PC-3 (cell line): Measurements from ENCODE around the gene FAXDC2. TPM values are rescaled to one million over a fixed set of nuclear protein-coding genes. Genes with fewer than 3 reads are reported as not detected.

Experiments used
- ATAC-seq: fragments of 200-7000 bp; cut with Tn5 transposase; 2 replicates; pipeline ENCODE4 v1.9.1; 2020; ENCODE audit warnings: mild to moderate bottlenecking, moderate library complexity
- BruUV-seq: library from RNA; stranded (reverse); fragments of 400-500 nt; replicated peaks from 2 replicates; lab custom pipeline; 2021; lab: Mats Ljungman, UMichigan
- CTCF ChIA-PET: fragments of 300-600 bp; sonication (Branson Sonifier 250); formaldehyde crosslinking; loops from one replicate; lab custom pipeline; 2022; ENCODE audit warnings: antibody characterized with exemption; lab: Charles Lee
- POLR2A ChIA-PET: fragments of 300-600 bp; sonication (Branson Sonifier 250); formaldehyde crosslinking; loops from one replicate; lab custom pipeline; 2022; ENCODE audit warnings: antibody characterized with exemption; ENCODE audit not compliant: unreplicated experiment; lab: Charles Lee
- DNase-seq: peaks from one replicate; pipeline ENCODE4 v3.0.0-alpha.2; 2015
- H2AFZ ChIP-seq: fragments of 300-600 bp; sonication (generic); 2 replicates; pipeline ENCODE4 v1.6.0; 2016; ENCODE audit warnings: antibody characterized with exemption, low read length
- H3F3A ChIP-seq: fragments of 300-600 bp; sonication (generic); one replicate; pipeline ENCODE4 v1.6.0; 2017; ENCODE audit warnings: antibody characterized with exemption, low read length, control low read depth, mild to moderate bottlenecking; ENCODE audit not compliant: unreplicated experiment
- H3K27ac ChIP-seq: fragments of 300-600 bp; sonication (generic); 2 replicates; pipeline ENCODE4 v1.5.1; 2016; ENCODE audit warnings: mild to moderate bottlenecking, low read length
- H3K27me3 ChIP-seq: fragments of 300-600 bp; sonication (generic); 2 replicates; pipeline ENCODE4 v1.6.1; 2016; ENCODE audit warnings: low read length, mixed read lengths
- H3K36me3 ChIP-seq: fragments of 300-600 bp; sonication (generic); 2 replicates; pipeline ENCODE4 v1.6.1; 2016; ENCODE audit warnings: low read depth, mixed run types, low read length, mixed read lengths
- H3K4me1 ChIP-seq: fragments of 300-600 bp; sonication (generic); 2 replicates; pipeline ENCODE4 v1.5.1; 2016; ENCODE audit warnings: low read length; ENCODE audit not compliant: insufficient read depth
- H3K4me2 ChIP-seq: fragments of 300-600 bp; sonication (generic); 2 replicates; pipeline ENCODE4 v1.6.0; 2016; ENCODE audit warnings: low read length
- H3K4me3 ChIP-seq: fragments of 300-600 bp; sonication (generic); 2 replicates; pipeline ENCODE4 v1.5.1; 2016; ENCODE audit warnings: mild to moderate bottlenecking, low read length, mixed read lengths
- H3K79me2 ChIP-seq: fragments of 300-600 bp; sonication (generic); 2 replicates; pipeline ENCODE4 v1.6.1; 2017; ENCODE audit warnings: low read length, mixed read lengths
- H3K9ac ChIP-seq: fragments of 300-600 bp; sonication (generic); 2 replicates; pipeline ENCODE4 v1.6.0; 2016; ENCODE audit warnings: mild to moderate bottlenecking, low read length
- H3K9me2 ChIP-seq: fragments of 300-600 bp; sonication (generic); replicated peaks from 2 replicates; pipeline ENCODE4 v1.6.1; 2016; ENCODE audit warnings: mixed run types, low read length, mixed read lengths
- H3K9me3 ChIP-seq: fragments of 300-600 bp; sonication (generic); 2 replicates; pipeline ENCODE4 v1.6.1; 2016; ENCODE audit warnings: low read length, mixed read lengths
- H4K20me1 ChIP-seq: fragments of 300-600 bp; sonication (generic); 2 replicates; pipeline ENCODE4 v1.6.1; 2016; ENCODE audit warnings: low read length, mixed read lengths
- CTCF ChIP-seq: fragments of 300-600 bp; sonication (generic); conservative IDR thresholded peaks from 2 replicates; pipeline ENCODE4 v1.5.1; 2017; ENCODE audit warnings: antibody characterized with exemption, low read depth, mild to moderate bottlenecking, low read length
- EZH2 ChIP-seq: fragments of 300-600 bp; sonication (generic); IDR thresholded peaks from one replicate; pipeline ENCODE4 v1.6.1; 2017; ENCODE audit warnings: antibody characterized with exemption, mild to moderate bottlenecking, low read length; ENCODE audit not compliant: unreplicated experiment
- EZH2phosphoT487 ChIP-seq: fragments of 300-600 bp; sonication (generic); IDR thresholded peaks from 2 replicates; pipeline ENCODE4 v1.6.1; 2018; ENCODE audit warnings: mild to moderate bottlenecking, antibody characterized with exemption, low read length, borderline replicate concordance
- intact Hi-C: fragments of 100-400 bp; cut with micrococcal nuclease; formaldehyde crosslinking; loops from 2 replicates; pipeline ENCODE4 v1.9.0; 2023
- total RNA-seq: library from RNA; depleted of rRNA; stranded (reverse); fragments of >200 nt; gene quantifications from 2 replicates; pipeline ENCODE4 v1.2.3, GENCODE V29; 2014

FAXDC2 gene
- total RNA-seq, 1 experiment from 2014 or later, result not detected

- ATAC-seq, result no peak
- CTCF ChIA-PET, result no interaction called here
- TF ChIP-seq EZH2phosphoT487 (no peak), CTCF (no peak)
- Histone ChIP-seq H3K4me2 (no peak overlapping the region), H3K4me1 (no peaks in the 10 kb centered on the region), H3K4me3 (no peak overlapping the region), H3K9me2 (no peaks in the 10 kb centered on the region), H3F3A (no peaks in the 10 kb centered on the region), H3K27ac (no peak overlapping the region), H2AFZ (no peak overlapping the region), H4K20me1 (peaks cover 51% of the 10 kb centered on the region), H3K36me3 (no peaks in the 10 kb centered on the region), H3K9me3 (no peaks in the 10 kb centered on the region), H3K79me2 (peaks cover 99% of the 10 kb centered on the region), H3K27me3 (no peaks in the 10 kb centered on the region), H3K9ac (no peak overlapping the region)
- intact Hi-C loops, result no loop called here
- no TSS peak for BruUV-seq
- DNase-seq, result no peak
- POLR2A ChIA-PET, result no interaction called here
These were observed 77.1 kb downstream of the FAXDC2 start for GRCh38 chr5:154773326-154773725.

GRCh38 chr5:154771383-154771901, 79.0 kb downstream of the FAXDC2 start:
- H3K4me2 ChIP-seq, result no peak overlapping the region
- no peaks in the 10 kb centered on the region for H3K9me2 ChIP-seq
- peaks cover 69% of the 10 kb centered on the region for H4K20me1 ChIP-seq
- H3K27me3 ChIP-seq, result no peaks in the 10 kb centered on the region
- H2AFZ ChIP-seq, result no peak overlapping the region
- ATAC-seq, result no peak
- H3F3A ChIP-seq, result no peaks in the 10 kb centered on the region
- BruUV-seq, result no TSS peak
- no peak overlapping the region for H3K9ac ChIP-seq
- H3K9me3 ChIP-seq, result no peaks in the 10 kb centered on the region
- CTCF ChIA-PET, result no interaction called here
- H3K4me3 ChIP-seq, result no peak overlapping the region
- TF ChIP-seq EZH2phosphoT487 (no peak), CTCF (no peak), EZH2 (no peak)
- peaks cover 99% of the 10 kb centered on the region for H3K79me2 ChIP-seq
- no peaks in the 10 kb centered on the region for H3K36me3 ChIP-seq
- POLR2A ChIA-PET, result no interaction called here
- H3K4me1 ChIP-seq, result no peaks in the 10 kb centered on the region
- H3K27ac ChIP-seq, result no peak overlapping the region
- no peak for DNase-seq
- intact Hi-C loops, result no loop called here

GRCh38 chr5:154770111-154770510, 80.3 kb downstream of the FAXDC2 start:
- intact Hi-C loops, result no loop called here
- Histone ChIP-seq H3K79me2 (peaks cover 99% of the 10 kb centered on the region), H3K9me3 (no peaks in the 10 kb centered on the region), H3K4me3 (no peak overlapping the region), H3K36me3 (no peaks in the 10 kb centered on the region), H4K20me1 (peaks cover 80% of the 10 kb centered on the region), H3K27ac (no peak overlapping the region), H3K9me2 (no peaks in the 10 kb centered on the region), H3K4me1 (no peaks in the 10 kb centered on the region), H3K4me2 (no peak overlapping the region), H3K9ac (no peak overlapping the region), H3K27me3 (no peaks in the 10 kb centered on the region), H2AFZ (no peak overlapping the region), H3F3A (no peaks in the 10 kb centered on the region)
- DNase-seq (no peak), ATAC-seq (no peak)
- CTCF ChIA-PET, result interaction anchor here (0.5 kb wide), 1 partner anchor 90 kb away, joined by 5 read pairs; no protein-coding TSS in a partner anchor
- no peak for TF ChIP-seq EZH2
- no peak for TF ChIP-seq CTCF
- POLR2A ChIA-PET, result no interaction called here
- BruUV-seq, result no TSS peak
